Measurements from ENCODE around the gene CD300A.

CD300A gene

GRCh38 chr17:74446551-74447500 lies 19.6 kb upstream of the CD300A start:
- DNase-seq (ENCODE audit: low read depth) = no peak
- no peak overlapping the region for H3K4me3 ChIP-seq (ENCODE audit: low read depth, low read length)
- no peak for TF ChIP-seq CTCF (IDR thresholded peaks at IDR 0.05; ENCODE audit: insufficient read depth, low read depth, low read length, missing control alignments)

- no peak for DNase-seq (ENCODE audit: low read depth)
- TF ChIP-seq CTCF (IDR thresholded peaks at IDR 0.05; ENCODE audit: insufficient read depth, low read depth, low read length, missing control alignments) = no peak
- no peak overlapping the region for H3K4me3 ChIP-seq (ENCODE audit: low read depth, low read length)
Observed at GRCh38 chr17:74447628-74448159, 18.7 kb upstream of the CD300A start.

- no peak for TF ChIP-seq CTCF (IDR thresholded peaks at IDR 0.05; ENCODE audit: insufficient read depth, low read depth, low read length, missing control alignments)
- no peak for DNase-seq (ENCODE audit: low read depth)
- no peak overlapping the region for H3K4me3 ChIP-seq (ENCODE audit: low read depth, low read length)
Observed at GRCh38 chr17:74448756-74449155, 17.7 kb upstream of the CD300A start.

GRCh38 chr17:74449306-74449705 lies 17.1 kb upstream of the CD300A start:
- DNase-seq (ENCODE audit: low read depth) = no peak
- TF ChIP-seq CTCF (IDR thresholded peaks at IDR 0.05; ENCODE audit: insufficient read depth, low read depth, low read length, missing control alignments) = no peak
- no peak overlapping the region for H3K4me3 ChIP-seq (ENCODE audit: low read depth, low read length)

DNA sequence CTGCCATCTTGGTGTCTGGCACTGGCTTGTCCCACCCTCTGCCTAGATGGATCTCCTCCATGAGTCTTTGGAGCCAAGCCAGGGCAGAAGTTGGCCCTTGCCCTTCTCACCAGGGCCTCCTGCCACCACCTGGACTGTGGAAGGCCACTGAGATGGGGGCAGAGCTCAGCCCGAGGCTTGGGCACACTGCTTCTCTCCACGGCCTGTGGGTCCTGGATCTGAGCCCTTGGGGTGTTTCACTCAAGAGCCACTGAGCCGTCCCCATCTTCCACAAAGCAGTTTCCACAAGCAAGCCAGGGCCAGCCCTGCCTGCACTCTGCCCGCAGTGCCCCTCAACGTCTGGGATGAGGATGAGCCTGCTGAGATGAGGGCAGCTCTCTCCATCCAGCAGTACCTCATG lies 16.7 kb upstream of the CD300A start:
- TF ChIP-seq CTCF (IDR thresholded peaks at IDR 0.05; ENCODE audit: insufficient read depth, low read depth, low read length, missing control alignments) = no peak
- no peak for DNase-seq (ENCODE audit: low read depth)
- H3K4me3 ChIP-seq (ENCODE audit: low read depth, low read length) = no peak overlapping the region

DNA sequence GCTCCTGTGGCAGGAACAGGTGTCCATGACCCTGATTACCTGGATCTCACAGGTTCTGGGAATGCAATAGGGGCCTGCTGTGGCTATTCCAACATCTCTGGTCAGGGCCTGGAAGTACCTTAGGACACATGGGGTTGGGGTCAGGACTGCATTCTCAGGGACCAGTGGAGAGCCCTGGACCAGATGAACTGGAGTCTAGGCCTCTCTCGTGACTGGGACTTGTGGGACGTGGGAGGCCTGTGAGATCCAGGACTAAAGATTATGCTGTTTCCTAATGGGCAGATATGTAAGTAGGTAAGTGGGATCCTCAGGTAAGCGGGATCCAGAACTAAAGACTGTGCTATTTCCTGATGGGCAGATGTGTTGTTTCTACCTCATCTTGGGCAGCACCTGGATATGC lies 16.2 kb upstream of the CD300A start:
- no peak for DNase-seq (ENCODE audit: low read depth)
- TF ChIP-seq CTCF (IDR thresholded peaks at IDR 0.05; ENCODE audit: insufficient read depth, low read depth, low read length, missing control alignments) = no peak
- H3K4me3 ChIP-seq (ENCODE audit: low read depth, low read length) = no peak overlapping the region
